HG02623 (cell line): ENCODE measurements around the gene STK11.

Source experiments
- ATAC-seq: cut with Tn5 transposase; IDR thresholded peaks from one replicate; pipeline ENCODE4 v1.9.1; 2021; ENCODE audit warnings: moderate library complexity; ENCODE audit not compliant: unreplicated experiment

The STK11 gene

DNA sequence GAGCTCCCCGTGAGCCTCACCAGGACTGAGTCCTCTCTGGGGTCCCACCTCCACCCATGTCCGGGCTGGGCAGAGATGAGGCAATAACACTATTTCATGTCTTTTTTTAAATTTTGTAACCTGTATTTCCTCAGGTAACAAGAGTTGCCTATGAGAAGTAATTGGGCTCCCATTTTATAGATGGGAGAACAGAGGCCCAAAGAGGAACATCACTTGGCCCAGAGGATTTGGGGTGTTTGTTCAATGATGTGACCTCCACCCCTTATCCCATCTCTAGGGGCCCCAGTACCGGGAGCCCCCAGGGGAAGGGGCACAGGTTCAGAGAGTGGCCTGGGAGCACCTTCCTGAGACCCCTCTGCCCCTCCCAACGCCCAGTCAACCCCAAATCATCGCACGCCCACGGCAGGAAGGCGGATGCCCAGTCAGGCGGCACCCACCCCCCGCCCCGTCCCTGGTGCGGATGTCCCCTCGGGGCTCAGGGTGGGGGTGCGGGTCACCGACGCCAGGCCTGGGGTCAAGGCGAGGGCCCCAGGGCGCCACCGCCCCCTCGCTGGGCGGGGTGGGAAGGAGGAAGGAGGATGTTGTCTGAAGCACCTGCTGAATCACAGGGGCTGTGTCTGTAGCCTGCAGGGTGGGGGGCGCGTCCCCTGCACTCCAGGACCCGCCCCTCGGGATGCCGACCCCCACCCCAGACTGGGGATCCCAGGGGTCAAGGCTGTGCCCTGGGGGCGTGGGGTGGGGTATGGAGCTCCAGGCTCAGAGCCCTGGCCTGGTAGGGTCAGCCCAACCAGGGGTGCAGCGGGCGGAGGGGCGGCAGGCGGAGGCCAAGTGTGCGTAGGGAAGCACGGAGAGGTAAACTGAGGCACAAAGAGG, 54.5 kb downstream of the STK11 start:
- peak; percentile 2 for ATAC-seq

DNA sequence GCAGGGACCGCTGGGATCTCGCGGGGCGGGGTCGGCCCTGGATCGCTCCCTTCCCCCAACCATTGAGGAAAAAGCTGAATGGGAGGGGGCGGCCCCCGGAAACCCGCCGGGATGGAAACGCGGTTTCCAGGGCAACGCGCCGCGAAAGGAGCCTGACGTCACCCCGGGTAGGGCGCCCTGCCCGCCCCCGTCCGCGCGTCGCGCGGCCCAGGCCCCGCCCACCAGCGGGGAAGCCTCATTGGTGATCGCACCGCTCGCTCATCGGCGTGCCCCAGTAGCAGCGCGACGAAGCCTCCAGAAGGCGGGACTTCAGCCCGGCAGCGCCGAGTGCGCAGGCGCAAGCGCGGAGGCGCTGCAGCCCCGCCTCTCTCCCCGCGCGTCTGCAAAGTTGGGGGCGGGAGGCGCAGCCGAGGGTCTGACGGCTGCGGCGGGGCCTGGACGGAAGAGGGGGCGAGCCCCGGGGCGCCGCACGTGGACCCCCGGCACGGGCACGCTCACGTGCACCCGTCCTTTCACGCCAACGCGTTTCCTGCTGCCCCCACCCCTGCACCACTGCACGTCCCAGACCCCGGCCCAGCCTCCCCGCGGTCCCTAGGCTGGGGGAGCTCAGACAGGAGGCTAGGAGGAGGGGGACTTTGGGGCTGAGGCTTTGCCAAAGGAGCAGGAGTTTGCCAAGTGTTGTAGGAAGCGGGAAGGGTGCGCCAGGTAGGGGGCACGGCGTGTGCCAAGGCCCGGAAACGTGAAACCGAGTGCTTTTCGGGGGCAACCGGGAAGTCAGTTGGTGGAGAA, 55.4 kb downstream of the STK11 start:
- ATAC-seq = peak; percentile 71

DNA sequence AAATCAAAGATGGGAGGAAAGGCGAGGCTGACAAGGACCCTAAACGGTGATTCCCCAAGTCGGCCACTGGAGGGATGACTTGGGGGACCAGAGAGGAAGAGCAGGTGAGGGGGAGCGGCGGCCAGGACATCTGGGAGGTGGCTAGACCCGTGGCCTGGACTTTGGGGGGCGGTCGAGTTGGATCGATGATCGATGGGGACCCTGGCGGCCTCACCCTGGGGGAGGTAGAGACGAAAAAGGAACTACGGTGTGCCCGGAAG, 55.9 kb downstream of the STK11 start:
- no peak for ATAC-seq

DNA sequence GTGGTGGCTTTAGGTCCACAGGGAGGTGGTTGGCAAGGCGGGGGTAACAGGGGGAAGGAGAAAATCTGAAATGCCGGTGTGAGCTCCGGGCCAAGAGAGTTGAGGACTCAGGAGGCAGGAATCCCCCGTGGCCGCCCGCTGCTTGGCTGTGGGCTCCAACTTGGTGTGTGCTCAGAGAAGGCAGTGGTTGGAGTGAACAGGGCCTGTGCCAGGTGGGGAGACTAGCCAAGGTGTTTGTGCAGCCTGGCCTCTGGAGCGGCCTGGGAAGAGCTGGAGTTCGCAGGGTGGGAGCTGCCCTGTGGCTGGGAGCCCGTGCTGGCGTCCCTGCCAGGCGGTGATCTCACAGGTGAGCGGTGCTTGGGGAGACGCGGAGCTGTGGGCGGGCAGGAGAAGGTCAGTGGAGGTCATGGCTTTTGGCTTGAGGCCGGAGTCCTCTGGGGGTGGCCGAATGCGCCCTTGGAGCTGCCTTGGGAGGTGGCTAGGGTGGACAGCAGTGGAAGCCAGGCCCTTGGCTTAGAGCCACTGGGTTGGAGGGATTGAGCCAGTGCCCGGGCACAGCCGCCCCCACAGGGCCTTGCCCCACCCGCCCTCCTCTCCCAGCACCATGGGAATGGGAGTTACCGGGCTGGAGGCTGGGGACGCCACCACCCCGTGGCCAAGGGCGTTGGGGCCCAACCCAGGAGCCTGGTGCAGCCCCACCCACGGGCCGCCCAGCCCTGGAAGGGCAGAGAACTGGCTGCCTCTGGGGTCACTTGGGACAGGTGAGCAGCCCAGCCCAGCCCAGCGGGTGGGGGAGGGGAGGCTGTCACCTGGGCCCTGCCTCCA, 56.4 kb downstream of the STK11 start:
- ATAC-seq = no peak

DNA sequence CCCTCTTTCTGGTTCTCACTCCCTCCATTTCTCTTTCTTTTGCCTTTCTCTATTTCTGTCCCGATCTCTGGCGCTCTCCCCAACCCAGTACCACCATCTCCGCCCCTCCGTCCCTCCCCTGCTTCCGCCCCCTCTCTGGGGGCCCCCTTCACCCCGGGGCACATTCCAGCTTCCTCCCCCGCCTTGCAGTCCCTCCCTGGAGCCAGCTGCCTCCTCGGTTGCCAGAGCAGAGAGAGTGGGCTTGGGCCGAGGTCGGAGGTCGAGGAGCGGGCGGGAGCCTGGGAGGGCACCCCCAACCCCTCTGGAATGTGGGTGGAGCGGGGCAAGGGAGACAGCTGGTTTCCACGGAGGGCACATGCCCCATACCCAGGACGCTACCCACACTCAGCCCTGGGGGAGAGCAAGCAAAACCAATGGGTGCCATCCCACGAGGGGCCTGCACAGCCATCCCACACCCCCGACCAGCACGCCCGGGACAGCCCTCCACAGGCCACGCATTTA, 57.1 kb downstream of the STK11 start:
- no peak for ATAC-seq

DNA sequence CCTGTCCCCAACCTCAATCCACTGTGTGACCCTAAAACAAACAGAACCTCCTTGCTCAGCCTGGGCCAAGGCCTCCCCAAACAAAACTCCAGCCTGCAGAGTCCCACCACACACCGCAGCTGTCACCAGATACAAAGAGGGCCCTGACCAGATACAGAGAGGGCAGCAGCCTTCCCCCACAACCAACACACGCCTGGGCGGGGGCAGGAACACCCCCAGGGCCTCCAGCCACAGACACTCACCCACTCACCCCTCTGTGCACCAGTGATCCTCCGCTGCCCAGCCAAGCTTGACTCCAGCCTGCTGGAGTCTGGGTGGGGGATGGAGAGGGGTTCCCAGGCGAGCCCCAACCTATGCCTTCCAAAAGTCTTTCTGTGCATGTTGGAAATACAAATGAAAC, 57.6 kb downstream of the STK11 start:
- ATAC-seq = no peak

DNA sequence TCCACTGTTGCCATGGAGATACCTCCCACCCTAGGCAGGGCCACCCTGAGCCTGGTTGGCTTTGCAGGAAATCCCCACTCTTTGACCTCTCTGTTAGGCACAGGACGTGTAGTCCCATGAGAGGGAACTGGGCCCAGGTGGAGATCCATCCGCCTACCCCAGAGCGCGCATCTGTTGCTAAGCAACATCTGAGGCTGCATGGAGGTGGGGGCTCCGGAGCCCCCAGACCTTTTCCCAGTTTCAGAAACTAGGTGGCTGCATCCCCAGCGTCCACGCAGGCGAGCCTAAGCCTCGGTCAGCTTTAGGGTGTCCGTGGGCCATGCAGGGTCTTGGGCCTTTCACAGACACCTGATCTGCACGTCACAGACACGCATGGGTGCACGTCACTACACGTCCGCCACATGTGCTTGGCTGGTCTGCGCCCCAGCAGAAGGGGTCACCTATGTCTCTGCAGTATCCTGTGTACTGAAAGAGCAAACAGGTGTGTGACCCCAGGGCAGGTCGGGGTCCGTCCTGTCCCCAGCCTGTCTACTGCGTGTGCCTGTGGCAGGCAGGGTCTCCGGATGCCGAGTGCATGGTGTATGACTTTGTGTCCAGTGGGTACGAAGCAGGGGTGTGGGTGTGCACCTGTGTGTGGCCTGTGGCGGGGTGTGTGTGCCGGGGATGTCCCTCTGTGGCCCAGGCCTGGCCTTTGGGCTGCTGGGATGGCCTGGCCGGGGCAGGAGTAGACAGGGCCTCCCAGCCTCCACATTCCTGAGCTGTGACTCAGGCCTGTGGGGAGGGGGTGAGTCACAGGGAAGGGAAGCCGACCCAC, 59.4 kb downstream of the STK11 start:
- ATAC-seq = no peak

DNA sequence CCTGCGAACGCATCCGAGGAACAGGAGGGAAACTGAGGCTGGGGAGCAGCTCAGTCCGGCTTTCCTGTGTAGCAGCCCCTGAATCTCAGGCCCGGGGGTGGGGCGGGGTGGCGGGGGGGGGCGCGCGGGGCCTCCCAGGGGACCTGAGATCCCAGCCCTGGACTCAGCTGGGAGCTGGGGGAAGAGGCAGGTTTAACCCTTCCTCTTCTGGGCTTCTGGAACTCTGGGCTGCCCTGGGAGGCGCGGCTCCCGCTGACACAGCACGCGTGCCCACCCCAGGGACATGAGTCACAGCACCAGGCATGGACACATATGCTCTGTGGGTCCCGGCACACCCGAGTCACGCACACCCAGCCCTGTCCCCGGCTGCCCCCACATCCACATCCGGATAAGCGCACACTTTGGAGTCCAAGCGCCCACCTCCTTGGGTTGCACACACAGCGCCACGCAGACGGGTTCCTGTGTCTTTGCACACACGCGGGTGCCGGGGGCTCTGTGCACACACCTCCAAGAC, 60.1 kb downstream of the STK11 start:
- no peak for ATAC-seq

DNA sequence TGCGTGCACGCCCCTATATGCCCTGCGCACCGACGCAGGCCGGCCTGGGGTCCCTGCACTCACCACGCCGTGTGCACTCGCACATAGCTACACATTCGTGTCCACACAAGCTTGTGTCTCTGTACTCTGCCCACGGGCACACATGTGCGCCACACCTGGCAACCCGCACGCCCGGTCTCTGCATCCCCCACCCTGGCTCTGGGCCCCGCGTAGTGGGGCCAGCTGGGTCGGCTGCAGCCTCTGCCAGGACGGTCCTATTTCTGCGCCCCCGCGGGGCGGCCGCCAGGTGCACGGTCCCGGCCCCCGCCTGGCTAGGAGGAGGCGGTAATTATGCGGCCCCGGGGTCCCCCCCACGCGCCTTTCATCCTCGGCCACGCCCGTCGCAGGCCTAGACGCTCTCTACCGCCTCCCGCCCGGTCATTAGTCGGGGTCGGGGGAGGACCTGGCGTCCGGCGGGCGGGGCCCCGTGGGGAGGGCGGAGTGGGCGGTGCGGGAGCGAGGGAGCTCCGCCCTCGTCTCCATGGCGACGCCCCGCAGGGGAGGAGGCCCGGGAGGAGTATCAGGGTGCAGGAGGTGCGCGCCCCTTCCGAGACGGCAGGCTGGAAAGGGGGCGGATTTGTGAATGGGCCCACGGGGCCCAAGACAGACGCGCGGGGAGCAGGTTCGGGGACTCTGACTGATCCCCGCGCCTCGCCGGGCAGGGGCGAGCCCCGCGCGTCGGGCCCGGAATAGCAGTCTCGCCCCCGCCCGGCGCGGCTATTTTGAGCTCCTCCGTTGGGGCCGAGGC, 60.7 kb downstream of the STK11 start:
- no peak for ATAC-seq

DNA sequence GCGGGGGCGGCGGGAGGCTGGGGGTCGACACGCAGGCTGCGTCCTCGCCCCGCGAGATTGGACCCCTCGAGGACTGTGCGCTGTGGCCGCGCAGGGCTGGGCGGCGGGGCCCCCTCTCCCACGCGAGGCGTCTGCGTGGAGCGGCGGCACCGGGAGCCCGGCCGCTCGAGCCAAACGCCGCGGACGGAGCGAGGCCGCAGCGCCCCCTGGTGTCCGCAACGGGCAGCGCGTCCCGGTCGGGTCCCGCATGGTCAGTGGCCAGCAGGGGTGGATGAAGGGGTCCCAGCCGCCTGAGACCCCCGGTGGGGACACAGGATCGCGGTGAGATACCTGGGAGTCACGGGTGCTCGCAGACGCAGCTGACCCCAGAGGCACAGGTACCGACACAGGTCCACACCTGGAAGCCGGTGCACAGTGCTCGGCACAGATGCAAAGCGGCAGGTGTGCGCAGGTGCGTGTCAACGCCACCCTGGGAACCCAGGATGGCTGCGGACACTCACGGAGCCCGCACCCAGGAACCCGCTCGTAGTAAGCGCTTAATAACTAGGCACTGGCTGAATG, 61.4 kb downstream of the STK11 start:
- no peak for ATAC-seq

DNA sequence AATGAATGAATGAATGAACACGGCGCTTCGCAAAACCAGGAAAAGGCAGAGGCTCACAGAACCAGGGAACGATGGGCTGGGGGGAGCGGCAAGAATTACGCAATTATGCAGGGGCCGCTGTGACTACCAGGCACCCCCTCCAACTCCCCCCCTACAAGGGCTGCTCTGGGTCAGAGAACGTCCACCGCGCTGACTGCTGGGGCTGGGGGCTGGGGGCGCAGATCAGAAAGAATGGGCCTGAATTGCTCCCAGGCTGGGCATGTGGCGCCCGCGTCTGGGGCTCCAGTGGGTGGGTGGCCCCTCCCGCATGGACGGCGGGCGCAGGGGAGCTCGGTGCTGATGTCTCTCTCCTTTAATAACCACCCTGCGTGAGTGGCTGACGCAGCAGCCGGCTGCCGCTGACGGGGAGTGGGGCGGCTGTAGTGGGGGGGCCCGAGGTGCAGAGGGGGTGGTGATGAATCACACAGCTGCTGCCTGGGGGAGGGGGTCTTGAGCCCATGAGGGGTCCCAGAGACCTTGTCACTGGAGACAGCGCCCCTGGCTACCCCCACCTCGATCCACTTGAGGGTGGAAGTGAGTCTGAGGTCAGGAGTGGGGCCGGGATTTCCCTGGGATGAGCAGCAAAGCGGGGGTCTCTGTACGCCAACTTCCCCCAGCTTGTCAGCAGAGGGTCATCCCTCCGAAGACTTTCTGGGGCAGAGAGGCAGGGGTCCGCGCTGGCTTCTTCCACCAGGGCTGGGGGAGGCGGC, 62.1 kb downstream of the STK11 start:
- no peak for ATAC-seq

DNA sequence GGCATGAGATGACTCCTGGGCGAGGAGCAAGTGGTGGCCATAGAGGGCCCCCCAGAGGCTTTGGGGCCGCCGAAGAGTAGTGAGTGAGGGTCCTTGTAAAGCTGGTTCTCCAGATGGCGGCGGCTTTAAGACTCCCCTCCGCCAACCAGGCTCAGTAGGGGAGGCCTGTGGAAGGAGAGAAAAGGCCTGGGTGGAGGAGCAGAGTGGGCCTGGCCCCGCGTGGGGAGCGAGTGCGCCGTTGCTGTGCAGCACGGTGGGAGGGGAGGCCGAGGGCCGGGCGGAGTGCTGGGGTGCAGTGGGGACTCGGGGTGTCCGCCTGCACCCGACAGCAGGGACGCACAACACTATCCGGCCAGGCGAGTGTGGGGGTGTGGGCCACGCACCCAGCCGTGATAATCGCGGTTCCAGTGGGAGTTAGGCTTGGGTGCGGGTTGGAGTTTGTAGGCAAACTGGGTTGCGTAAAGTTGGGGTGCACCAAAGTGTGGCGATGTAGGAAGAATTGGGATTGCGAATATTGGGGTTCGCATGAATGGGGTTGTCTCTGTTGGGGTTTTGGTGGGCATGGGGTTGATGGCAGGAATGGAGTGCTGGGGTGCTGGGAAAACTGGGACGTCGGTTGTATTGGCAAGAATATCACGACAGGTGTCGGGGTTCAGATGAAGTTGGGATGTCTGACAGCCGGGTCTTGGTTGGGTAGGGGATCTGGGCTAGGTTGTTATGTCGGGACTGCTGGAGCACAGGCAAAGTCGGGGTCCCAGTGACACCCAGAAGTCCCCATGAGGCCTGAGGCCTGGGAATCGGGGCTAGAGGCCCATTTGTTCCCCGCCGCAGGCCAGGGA, 62.9 kb downstream of the STK11 start:
- ATAC-seq = no peak

DNA sequence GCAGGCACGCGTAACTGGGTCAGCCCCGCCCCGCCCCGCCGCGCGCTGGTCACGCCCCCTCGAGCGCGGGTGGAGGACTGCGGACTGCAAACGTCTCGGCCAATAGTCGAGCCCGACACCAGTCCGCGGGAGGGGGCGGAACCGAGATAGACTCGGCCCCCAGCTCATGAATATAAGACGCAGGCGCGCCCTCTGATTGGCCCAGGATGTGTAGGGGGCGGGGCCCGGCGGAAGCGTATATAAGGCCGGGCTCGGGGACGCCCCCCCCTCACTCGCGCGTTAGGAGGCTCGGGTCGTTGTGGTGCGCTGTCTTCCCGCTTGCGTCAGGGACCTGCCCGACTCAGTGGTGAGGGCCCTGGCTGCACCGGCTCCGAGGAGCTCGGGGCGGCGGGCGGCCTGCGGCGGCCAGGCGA, 63.5 kb downstream of the STK11 start, which contains the start of gene CIRBP:
CIRBP (plus strand) TSS at position 268 of the 413 bp plus-strand sequence. CDS start 1,602 bp downstream, outside the sequence.
- peak; percentile 58 for ATAC-seq

DNA sequence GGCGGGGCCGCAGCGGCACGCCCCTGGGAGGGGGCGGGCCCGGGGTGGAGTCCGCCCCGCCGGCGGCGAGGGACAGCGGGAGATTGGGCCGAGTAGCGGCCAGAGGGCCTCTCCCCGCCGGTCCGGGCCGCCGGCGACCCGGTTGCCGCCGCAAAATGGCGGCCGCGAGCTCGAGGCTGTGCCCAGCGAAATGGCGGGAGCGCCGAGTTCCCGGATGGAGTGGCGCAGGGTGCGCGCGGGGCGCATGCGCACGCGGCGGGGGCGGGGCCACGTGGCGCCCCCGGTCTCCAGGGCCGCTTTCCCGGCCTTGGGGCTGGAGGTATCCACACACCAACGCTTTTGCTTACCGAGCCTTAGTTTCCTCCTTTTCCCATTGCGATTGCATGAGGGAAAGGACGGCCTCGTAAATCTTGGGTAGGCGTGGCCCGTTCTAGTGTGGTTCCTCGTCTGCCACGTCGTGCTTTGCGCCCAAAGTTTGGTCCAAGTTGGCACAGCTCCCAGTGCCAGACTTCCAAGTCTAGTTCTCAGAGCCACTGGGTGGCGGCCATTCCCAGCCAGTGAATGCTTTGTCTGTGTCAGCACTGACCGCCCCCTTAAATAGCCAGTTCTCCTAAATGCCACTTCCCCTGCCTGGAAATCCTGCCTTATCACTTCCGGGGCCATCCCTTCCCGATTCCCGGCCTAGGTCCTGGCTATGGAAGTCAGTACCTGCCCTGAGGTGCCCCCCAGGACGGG, 64.1 kb downstream of the STK11 start:
- ATAC-seq = peak; percentile 24

DNA sequence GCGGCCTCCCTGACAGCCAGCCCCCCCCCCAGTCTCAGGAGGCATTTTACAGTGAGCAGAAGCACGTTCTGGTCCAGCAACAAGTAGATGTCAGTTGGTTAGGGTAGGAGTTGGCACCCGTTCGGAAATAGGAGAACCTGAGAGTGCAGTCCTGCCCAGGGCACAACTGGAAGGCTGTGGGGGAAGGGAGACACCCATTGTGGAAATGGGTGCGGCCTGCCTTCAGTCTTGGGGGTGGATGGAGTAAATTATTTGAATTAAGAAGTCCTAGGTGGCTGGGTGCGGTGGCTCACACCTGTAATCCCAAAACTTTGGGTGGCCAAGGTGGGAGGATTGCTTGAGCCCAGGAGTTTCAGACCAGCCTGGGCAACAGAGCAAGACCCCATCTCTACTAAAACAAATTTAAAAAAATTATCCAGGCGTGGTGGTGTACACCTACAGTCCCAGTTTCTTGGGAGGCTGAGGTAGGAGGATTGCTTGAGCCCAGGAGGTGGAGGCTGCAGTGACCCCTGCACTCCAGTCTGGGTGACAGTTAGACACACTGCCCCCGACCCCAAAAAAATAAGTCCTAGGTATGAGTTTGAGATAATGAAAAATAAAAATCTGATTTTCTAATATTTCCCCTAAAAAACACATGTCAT, 64.8 kb downstream of the STK11 start:
- no peak for ATAC-seq

DNA sequence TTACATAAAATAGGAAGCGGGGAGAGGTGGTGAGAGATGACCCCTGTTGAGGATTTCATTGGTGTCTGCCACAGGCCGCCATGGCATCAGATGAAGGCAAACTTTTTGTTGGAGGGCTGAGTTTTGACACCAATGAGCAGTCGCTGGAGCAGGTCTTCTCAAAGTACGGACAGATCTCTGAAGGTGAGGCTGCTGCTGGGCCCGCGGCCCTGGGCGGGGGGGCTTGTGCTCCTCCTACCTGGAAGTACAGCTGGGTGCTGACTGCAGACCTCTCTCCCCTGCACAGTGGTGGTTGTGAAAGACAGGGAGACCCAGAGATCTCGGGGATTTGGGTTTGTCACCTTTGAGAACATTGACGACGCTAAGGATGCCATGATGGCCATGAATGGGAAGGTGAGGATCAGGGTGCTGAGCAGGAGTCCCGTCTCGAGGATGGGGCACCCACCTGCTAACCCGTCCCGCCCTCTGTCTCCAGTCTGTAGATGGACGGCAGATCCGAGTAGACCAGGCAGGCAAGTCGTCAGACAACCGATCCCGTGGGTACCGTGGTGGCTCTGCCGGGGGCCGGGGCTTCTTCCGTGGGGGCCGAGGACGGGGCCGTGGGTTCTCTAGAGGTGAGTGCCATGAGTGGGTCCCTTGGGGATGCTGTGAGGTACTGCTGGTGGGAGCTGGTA, 65.4 kb downstream of the STK11 start:
- ATAC-seq = no peak
